HG03521 (cell line): ENCODE measurements around the gene CD5L.
A peak's percentile ranks its signal among the peaks of the same experiment; 100 is the strongest.

ENCODE experiments used
- ATAC-seq: cut with Tn5 transposase; IDR thresholded peaks from one replicate; pipeline ENCODE4 v1.9.1; 2021; ENCODE audit warnings: mild to moderate bottlenecking, moderate library complexity; ENCODE audit not compliant: unreplicated experiment

The CD5L gene

DNA sequence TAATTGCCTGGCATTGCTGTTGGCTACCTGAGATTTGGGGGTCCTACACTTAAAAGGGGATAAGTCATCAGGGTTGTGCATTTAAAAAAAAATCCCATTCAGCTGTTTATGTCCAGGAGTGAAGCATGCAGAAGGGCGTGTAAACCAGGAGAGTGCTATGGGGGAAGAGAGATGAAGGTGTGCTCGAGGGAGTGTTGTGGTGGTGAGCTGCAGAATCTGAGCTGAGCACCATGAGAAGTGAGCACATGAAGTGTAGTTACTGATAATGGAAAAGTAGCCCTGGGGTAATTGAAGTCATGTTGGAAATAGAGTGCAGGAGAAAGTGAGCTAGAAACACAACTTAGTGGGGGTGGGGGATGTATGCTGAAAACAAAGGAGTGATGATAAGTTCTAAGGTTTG, 22.4 kb downstream of the CD5L start:
- no peak for ATAC-seq

DNA sequence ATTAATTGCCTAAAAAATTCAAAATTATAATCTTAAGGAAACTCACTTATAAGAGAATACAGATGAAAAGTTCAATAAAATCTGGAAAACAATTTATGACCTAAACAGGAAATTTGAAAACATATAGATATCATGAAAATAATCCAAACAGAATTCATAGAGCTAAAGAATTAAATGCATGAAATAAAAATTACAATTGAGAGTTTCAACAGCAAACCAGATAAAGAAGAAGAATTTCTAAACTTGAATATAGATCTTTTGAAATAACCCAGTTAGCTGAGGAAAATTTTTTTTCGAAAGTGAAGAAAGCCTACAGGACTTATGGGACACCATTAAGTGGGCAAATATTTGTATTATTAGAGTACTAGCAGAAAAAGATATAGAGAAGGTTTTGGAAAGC, 28.3 kb downstream of the CD5L start:
- no peak for ATAC-seq

DNA sequence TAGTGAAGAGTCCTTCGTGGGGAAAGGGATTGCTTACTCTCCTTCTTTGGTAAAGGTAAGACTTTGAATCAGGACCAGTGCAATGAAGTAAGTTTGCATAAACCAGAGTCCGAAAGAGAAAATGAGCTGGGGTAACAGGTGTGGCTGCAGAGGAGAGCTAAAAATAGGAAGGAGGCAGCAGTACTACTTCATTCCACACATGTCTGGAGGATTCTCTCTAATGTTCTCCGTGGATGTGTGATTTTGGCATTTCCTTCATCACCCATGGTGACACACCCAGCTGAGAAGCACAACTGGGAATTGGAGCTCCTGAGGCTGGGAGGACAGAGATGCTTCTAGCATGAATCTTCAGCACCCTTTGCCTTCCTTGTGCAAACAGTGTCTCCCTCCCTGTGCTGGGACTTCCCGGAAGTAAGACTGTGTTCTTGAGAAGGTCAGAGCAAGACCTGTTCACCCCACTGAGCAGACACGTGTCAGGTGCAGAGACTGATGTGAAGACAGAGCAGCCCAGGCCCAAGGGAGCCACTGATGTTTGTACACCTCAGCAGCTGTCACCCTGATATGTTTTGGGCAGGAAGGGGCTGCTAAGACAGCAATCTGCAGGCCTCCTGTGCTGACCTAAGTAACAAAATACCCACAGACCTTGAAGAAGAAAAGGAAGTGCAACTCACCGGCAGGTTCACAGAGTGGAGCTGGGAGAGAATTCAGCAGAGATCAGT, 35.0 kb downstream of the CD5L start:
- ATAC-seq = peak; percentile 86

DNA sequence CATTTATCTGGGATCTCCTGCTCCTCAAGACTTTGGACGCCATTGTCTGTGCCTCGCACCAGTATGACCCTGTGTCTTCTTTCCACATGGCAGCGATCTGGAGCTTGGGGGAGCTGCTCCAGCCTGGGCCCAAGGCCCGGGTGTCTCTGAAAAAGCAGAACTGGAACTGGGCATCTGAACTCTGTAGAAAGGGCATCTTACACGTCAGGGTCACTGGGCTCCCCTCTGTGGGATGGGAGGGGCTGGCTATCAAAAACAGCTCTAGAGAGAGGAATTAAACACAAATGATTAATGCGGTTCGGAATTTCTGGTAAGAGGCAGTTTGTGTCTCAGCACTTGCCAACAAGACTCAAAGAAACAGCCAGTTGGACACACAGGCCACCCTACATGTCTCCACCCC, 37.8 kb downstream of the CD5L start:
- no peak for ATAC-seq

DNA sequence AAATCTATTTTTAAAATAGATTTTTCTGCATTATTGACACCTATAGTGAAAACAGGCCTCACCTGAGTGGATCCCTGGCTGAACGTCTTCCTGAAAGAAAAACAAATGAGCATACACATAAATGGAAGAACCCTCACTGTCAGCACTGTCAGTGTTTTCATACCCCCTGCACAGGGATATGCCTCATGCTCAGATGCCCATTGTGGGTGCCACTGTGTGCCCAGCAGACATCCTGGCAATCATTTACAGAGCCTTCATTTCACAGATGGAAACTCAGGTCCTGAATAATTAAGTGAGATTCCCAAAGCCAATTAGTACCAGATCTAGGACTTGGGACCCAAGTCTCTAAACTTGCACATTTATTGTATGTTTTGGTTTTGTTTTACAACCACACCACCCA, 41.6 kb downstream of the CD5L start:
- ATAC-seq = no peak

DNA sequence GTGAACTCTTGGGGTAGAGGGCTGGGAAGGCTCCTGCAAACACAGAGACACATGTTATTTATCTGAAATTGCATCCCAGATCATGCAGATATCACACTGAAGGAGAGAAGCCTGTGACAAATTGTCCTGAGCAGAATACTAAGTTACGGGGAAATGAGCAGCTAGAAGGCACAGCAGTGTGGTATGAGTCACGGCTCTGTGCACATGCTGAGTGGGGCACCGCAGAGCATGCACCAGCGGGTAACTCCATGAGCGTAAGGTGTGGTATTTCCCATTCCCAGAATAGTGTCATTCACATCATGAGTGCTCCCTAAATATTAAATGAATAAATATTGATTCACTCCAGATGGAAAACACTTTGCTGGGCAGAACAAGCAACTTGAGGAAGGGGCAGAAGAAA, 43.4 kb downstream of the CD5L start:
- no peak for ATAC-seq

DNA sequence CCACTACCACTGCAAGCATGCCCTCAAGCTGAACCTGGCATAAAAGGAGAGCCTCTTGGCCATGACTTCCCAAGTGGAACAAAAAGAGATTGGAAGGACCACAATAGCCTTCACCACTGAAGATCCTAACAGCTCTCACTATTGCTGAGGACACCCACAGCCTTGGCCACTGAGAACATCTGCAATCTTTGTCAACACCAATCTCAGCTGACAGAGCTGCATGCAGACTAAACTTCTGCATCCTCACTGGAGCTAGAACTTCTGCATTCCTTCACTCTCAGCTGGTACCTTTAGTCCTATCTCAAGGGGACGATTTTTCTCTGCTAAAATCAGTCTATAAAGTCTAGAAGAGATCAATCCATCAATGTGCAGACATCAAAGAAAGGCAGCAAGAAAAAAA, 56.4 kb downstream of the CD5L start:
- ATAC-seq = no peak

DNA sequence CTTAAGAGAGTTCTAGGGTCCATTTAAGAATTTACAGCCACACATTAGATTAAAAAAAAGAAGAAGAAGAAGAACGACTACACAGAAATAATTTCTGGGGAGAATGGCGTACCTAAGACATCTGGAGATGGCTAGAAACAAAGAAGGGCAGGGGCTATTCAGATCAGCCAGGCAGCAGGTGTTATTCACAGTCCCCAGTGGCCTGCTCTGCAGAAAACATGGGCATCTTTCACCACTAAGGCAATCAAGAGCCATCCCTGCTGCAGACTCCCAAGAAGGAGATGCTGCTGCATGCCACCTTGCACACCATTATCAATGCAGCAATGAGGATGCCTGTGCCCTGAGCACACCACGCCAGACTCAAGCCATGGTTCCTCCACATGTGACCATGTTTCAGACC, 56.8 kb downstream of the CD5L start:
- ATAC-seq = no peak

DNA sequence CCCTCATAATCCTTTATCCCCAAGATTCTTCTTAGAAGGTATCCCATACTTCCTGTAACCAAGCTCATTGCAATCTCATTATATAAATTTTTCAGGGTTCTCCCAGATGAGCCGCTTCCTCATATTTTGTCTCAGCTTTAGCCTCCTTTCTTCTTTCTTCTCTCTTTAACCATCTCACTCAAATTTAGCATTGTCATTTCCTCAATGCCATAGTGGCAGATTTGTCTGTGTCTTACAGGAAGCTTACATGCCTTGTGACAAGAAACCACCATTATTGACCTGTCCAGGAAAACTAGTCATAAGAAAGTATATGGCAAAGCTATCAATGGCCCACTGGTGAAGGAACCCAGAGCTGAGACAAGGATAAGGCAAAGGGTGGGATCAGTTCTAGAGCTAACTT, 58.7 kb downstream of the CD5L start:
- no peak for ATAC-seq

DNA sequence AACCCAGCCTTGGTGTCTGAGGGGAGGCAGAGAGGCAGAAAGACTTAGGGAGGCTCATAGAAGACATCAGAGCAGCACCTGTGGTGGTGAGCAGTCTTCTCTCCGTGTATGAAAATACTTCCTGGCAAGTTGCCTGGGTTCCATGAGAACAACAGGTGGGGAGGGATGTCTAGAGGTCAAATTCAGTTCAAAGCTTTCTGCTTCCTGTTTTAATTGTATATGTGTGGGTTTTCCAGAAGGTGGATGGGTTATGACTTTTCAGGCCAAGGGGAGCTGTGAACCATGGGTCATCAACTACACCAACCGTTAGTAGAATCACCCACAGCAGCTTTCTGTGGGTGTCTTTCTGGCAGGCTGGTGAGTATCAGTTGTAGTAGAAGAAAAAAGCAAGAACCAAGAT, 60.6 kb downstream of the CD5L start:
- ATAC-seq = peak; percentile 59
